GM18873 (cell line): ENCODE measurements around the gene MN1.

Source experiments
- ATAC-seq: cut with Tn5 transposase; IDR thresholded peaks from one replicate; pipeline ENCODE4 v1.9.1; 2021; ENCODE audit warnings: mild to moderate bottlenecking, moderate library complexity, moderate number of reproducible peaks; ENCODE audit not compliant: unreplicated experiment, low FRiP score

Gene MN1

DNA sequence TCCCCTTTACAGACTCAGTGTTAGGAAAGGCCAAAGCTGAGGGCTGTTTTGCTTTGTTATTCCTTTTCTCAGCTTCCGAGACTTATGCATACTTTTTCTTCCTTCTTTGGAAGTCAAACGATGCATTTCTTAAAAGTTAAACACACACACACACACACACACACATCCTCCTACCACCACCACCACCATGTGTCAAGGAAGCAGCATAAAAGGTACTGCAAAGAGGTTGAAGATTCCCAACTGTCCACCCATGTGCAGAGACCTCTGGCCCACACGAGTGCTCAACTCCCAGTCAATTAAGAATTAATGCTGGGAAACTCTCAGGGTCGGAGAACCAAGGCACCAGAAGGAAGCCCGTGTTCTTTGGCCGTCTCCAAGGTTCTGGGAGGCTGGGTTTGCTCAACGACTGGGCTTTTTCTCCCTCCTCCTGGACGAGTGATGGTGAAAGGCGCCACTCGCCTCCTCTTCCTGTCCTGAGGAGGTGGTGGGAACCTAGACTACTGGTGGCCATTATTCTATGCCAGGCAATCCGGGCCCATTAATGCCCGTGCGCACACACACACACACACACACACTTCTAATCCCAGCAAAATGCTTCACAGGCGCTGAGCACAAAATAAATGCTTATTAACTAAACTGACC, 15.1 kb downstream of the MN1 start:
- ATAC-seq, result no peak

DNA sequence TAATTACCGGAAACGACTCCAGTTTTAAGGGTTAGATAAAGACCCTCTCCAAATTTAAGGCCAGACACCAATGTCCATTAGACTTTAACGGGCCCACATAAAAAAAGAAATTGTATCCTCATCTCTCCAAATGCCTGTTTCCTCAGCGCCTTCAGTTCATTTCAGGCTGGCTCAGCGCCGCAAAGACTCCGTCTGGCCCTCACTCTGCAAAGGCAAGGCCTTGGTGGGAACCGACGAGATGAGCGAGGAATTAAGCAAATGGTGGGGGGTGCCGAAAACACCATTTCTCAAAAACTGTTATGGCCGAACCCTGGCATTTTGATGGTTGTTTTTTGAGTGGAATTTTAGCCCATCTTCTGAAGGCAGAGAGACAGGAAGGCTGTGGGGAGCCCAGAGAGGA, 15.7 kb downstream of the MN1 start:
- ATAC-seq, result no peak

DNA sequence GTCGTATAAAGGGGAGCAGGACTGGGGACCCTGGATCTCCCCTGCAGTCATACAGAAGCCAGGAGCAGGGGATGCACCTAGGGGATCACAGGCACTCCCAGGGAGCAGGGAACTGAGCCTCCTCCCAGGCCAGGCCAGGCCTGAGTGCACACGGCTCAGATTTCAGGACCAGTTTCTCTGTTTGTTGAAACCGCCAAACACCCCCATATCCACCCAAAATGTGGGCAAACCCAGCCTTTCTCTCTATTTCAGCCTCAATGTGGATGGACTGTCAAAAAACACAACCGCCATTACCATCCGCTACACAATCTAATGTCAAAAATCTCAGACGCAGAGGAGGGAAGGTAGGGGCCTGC, 17.5 kb downstream of the MN1 start:
- ATAC-seq, result no peak

DNA sequence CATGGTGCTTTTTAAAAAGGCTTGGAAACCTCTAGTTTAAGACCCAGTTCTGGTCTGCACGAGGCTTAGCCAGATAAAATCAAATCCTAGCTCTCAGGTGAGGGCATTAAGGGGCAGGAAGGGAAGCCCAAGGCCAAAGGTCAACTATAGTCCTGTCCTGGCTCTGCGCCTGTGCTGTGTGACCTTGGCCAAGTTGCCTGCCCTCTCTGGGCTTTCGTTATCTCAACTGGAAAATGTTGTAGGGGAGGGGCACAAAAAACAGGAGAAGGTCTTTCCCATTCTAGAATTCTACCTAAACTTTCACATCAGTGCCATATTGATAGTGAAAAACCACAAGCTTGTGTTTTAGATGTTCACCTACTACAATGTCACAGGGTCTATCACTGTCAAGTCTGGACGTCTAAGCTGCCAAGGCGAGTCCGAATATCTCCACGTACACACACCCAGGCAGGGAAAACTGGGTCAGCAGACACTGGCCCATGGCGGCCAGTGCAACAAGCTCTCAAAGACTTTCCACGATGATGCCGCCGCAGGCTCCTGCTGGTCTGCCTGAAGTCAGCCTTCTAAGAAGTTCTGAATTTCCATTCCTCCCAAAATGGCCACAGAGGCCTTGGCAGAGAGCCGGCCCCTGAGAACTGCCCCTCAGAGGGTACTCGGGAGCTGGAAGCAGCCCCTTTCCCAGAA, 18.0 kb downstream of the MN1 start:
- no peak for ATAC-seq

DNA sequence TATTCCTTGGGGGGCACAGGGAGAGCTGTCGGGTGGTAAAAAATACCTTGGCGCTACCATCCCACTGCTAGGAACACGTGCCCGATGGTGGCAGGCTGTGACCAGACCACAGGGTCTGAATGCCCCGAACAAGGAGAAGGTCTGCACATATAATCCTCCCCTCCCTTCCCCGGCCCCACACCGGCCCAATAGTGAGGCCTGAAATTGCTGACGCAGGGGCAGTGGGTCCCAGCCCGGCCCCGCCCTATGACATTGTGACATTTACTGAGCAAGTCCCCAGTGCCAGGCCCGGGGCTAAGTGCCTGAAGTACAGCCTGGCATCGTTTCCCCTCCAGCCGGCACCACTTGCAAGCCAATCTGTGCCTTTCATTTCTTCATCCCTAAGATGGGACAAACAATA, 19.5 kb downstream of the MN1 start:
- no peak for ATAC-seq

DNA sequence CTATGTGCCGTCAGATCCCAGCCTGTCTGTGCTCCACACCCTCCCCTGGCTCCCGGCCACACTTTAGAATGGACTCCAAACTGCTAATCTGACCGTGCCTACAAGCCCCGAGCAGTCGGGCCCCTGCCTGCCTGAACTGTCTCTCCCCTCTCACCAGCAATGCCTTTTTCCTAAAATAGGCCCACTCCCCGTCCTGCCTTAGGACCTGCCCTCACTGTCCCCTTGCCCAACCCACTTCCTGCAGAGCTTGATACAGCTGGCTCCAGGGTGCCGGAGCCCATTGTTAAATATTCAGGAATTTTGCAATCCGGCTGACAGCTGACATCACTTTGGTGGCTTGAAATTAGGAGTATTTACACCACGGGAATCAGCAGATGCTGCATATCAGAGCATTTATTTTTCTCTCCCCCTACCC, 21.4 kb downstream of the MN1 start:
- ATAC-seq, result no peak

DNA sequence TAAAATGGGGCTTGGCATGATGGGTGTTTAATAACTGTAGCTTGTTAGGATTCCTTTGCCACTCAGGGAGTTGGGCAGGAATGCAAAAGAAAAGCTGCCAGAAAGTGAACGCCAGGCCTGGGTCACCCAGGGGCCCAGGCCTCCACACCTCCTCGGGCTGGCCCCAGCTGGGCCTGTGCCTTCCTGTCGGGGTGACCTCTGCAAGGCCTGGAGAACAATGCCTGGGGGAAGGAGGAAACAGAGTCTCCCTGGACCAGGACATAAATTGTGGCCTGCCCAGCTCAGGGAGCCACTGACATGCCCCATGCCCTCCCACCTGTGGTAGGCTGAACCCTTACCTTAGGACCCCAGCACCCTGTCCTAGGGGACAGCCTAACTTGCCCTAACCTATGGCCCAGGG, 21.9 kb downstream of the MN1 start:
- no peak for ATAC-seq

DNA sequence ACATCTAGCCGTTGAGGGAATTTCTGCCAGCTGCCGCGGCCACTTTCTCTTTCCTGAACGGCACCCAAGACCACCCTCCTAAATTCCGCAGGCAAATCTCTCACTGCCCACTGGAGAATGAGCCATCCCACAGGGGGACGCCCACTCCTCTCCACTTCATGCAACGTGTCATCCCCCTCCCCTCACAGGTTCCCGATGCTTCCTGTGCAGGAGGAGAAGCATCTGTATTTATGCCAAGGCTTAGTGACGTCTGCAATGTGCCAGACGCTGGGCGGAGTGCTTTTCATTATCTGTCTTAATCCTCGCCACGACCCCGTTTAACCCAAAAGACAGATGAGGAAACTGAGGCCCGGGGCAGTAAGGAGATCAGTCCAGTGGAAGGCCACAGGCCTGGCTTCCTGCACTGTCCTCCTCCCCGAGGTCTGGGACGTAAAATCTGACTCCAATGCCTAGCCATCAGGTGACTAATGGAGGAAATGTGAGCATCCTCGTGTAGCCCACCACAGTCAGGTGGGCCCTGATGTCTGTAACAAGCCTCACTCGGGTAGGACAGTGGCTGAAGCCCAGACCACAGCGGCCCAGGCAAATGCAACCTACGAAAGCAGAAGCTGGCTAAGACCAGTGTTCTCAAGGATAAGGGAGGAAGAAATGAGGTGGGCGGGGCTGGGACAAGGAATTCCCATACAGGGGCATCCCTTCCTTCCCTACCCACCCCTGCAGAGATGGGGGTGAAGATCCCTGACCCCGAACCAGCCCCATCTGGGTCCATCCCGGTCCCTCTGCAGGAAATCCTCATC, 23.1 kb downstream of the MN1 start:
- ATAC-seq, result no peak

DNA sequence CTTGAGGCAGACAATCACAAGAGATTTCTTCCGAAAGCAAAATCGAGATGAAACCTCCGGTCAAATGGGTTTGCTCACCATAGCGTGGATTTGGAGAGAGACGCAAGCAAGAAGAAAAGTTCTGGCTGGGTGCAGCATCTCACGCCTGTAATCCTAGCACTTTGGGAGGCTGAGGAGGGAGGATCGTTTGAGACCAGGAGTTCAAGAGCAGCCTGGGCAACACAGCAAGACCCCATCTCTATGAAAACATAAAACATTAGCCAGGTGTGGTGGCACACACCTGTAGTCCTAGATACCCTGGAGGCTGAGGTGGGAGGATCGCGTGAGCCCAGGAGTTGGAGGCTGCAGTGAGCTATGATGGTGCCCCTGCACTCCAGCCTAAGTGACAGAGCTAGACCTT, 24.4 kb downstream of the MN1 start:
- no peak for ATAC-seq

DNA sequence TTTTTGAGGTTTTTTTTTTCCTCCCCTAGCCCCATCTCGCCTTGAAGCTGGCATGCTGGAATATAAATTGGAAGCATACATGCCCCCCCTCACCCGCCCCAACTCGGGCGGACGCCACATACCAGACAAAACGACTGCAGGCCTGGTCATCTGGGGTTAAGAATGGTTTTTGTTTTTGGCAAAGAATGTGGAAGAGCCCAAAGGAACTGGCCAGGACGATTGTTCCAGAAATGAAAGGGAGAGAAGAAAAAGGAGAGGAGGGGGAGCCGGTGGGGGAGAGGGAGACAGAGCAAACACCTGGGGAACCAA, 25.0 kb downstream of the MN1 start:
- no peak for ATAC-seq

DNA sequence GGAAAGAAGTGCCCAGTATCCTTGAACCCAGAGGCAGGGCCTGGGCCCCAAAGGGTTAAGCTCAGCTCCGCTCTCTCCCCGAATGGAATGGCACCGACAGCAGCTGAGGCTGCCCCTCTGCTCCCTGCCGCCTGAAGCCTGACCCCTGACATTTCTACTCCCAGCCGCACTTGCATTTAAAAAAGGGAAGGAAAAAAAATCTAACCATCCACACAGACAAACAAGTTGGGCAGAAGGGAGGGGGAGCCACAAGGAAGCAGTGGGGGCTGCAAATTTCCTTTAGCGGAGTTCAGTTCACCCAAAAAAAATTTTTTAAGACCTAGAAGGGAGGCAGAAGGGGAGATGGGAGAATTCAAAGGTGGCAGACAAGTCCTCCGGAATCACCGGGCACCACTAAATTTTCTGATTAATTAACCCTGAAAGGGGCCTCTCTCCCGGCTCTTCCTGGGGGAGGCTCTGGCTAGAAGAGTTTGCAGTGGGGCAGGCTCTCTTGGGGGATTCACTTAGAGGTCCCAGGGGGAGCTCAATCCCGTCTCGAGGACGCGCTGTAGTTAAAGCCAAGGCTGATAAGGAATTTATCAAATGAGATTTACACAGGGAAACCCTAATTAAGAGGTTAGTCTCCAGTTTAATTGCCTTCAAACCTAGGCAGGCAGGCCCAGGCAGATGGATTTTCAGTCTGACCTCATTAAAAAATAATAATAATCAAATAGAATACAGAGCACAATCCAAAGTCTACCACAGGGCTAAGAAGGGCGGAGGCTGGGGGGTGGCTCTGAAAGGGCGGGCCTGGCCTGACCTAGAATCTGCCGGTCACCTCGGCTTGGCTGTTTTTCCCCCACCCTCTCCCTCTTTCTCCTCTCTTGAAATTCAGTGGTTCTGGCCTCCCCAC, 25.6 kb downstream of the MN1 start:
- ATAC-seq, result no peak

DNA sequence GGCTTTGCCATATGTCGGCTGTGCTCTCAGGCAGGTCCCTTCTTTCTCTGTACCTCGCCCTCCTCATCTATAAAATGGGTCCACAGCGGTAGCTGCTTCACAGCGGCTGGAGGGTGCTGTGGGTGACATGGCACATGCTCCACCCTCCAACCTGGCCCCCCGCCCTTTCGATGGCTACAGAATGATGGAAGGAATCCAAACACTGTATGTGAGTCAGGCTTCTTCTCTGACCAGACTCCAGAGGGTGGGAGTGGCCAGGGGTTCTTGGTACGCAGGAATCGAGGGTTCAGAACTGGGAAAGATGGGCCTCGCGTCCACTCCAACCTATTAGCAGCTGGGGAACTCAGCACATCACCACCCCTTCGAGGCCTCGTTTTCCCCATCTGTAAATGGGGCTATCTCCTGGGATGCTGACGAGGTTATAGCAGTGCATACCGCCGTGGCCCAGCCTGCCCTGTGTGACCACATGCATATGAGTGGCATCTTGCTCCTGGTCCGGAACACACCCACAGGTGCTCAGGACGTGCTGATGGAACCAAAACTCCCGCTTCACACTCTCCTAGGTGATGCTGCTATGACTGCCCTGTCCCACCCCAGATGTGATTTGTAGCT, 26.4 kb downstream of the MN1 start:
- ATAC-seq, result no peak

DNA sequence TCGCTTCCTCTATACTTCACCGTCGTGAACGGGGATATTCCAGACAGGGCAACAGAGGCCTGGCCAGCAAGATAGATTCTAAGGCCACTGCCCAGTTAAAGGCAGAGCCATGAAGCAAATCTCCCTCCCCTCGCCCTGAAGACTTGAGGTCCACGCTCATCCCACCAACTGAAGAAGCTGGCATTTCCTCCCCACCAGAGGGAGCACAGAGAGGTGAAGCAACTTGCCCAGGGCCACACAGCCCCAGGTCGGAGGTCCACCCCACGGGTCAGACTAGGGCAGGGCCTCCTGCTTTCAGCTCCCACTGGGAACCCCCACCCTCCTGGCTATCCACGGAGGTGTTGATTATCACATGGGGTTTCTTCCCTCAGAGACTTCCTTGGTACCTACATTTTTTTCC, 27.4 kb downstream of the MN1 start:
- no peak for ATAC-seq

DNA sequence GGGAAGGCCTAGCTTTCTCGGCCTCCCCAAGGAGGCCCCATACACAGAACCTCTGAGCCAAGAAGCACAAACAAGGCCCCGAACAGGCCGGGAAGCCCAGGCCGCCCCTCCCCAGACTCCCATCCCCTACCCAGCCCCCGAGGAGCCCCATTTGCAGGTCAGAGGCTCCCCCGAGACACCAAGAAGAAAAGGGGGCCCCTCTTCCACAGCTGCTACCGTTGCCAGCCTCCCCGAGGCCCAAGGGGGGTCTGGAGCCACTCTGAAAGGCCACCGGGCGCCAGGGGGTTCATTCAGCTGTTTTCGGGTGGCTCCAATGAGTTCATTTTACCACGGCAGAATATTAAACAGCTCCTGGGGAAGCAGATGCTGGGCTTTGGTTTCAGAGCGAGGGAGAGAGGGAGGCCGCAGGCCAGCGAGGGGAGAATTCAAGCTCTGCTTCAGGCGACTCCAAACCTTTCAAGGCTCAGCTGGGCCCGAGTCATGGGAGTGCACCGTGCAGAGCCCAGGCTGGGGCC, 28.5 kb downstream of the MN1 start:
- ATAC-seq, result no peak

DNA sequence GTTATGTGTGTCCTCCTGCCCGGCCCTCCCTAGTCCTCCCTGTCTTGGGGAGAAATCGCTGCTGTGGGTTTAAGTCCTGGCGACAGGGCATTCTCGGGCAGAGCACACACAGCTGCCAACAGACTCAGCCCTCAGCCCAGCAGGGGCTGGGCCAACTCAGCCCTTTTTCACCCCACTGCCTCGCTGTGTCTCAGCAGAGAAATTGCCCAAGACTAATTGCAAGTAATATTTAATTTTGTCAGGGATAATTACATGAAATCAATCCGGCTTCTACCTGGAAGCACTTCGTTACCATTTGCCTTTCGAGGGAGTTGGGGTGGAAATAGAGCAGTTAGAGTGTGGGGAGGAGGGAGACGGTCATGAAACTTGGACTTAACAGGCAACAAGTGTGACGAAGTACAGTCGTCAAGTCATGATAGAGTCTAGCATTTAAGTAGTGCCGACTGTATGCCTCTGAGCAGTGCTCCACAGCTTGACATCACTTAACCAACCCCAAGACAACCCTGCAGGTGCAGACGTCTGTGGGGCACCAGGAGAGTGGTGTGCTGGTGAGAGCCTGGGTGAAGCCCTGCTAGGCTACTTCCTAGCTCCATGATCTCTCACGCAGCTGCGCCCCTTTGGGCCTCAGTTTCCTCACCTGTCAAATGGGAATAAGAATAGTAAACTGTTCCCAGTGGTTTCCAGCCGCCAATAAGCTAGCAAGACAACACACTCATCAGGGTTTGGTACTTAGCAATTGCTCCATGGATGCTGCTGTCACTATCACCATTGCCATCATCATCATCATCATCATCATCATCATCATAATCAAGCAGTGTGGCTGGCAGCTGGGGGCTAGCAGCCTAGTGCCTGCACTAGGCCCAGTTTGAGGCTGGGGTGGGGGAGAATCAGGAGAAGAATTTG, 29.2 kb downstream of the MN1 start:
- ATAC-seq, result no peak

DNA sequence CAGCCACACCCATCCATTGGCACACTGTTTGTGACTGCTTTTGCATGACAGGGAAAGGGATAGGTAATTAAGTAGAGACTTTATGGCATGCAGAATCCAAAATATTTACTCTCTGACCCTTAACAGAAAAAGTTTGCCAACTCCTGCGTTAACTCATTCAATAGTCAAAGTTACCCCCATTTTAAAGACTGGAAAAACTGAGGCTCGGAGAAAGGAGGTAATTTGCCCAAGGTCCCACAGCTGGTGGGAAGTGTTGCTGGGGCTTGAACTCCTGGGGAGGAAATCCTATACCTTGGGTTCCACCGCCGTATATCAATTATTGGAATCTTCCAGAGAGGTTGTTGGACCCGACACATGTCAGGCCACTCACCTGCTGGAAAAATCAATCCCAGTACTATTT, 29.9 kb downstream of the MN1 start:
- no peak for ATAC-seq

DNA sequence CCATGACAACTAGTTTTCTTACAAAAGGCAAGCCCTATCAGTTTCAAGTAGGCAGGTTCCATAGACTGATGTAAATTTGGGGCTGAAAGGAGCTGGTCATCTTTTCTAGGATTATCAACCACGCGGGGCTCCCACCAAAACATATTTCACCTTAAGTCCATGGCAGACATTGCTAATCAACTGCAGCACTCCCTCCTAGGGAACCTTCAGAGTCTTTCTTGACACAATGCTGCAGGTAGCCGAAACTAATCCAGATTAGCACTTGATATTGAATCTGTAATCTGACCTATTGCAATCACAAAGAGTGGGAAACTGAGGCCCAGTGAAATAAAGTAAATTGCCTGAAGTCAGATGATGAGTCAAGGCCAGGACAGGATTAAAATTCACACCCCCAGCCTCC, 32.5 kb downstream of the MN1 start:
- ATAC-seq, result no peak

DNA sequence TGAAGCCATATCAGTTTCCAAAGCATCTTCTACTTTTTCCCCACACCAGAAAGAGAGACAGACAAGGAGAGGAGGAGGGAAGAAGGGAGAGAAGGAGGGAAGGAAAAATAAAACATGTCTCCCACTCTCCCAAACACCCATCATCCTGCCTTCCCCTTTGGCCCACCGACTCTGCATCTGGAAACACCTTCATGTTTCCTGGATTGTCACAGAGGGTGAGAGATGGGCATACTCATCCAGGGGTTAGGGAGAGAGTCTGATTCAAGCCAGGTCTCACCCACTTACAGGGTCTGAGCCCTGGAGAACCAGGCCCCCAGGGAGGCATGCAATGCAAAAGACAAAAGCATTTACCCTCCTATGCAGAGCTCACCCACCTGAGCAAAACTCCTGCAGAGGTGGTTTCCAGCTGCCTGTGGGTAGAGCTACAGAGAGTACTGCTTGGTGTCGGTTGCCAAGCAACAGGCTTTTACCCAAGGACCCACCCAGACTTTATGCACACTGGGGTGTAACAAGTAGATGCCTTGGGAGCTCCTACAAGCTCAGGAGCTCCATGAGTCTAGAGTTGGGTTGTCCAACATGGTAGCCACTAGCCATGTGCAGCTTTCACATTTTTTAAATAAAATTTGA, 33.4 kb downstream of the MN1 start:
- ATAC-seq, result no peak

DNA sequence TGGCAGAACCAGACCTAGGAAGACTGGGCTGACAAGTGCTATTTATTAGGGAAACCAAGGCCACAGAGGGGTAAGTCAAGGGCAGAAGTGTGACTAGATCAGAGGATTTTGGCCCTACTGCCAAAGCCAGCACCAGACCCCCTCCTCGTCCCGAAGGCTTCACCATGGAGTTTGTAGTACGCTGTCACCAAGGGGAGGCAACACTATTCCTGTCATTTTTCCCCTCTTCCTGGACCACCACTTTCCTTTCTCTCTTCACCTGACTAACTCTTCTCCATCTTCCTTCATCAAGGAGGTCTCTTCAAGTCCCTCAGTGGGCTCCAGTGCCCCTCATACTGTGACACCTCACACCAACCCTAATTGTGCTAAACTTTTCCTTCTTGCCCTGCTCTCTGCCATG, 34.9 kb downstream of the MN1 start:
- no peak for ATAC-seq
